Amygdala (tissue), 56 donors: ENCODE results near the gene GATAD2B.
"Not testable (repeated sequence)": the region's sequence is repeated elsewhere in the genome, so short reads cannot be mapped to it uniquely, and the experiment has no call there.

Experiments used
- DNase-seq, 56 donors: peaks; one replicate each; lab custom pipeline; 2025; lab: John Stamatoyannopoulos, UW

Gene GATAD2B

GRCh38 chr1:153932156-153933131 is 9.7 kb upstream of the GATAD2B start:
- DNase-seq: no peak

GRCh38 chr1:153929981-153930948 is 7.5 kb upstream of the GATAD2B start:
- DNase-seq: peak in 1 of 56 donors; percentile 30

GRCh38 chr1:153929426-153929825 is 6.7 kb upstream of the GATAD2B start:
- peak in 1 of 56 donors; percentile 30 for DNase-seq

GRCh38 chr1:153928791-153929341 is 6.1 kb upstream of the GATAD2B start:
- peak in 51 of 56 donors; percentile 14 to 87 (median 65) for DNase-seq

- DNase-seq: peak in 1 of 56 donors; percentile 23
Observed at GRCh38 chr1:153928245-153928644, 5.5 kb upstream of the GATAD2B start.

- DNase-seq: no peak
Observed at GRCh38 chr1:153926405-153926804, 3.6 kb upstream of the GATAD2B start.

- DNase-seq: peak in 18 of 56 donors; percentile 32 to 78 (median 55)
Observed at GRCh38 chr1:153922076-153922971, 448 bp downstream of the GATAD2B start.

GRCh38 chr1:153921803-153922075 is 1.0 kb downstream of the GATAD2B start:
- DNase-seq: no peak

- DNase-seq: no peak
Observed at GRCh38 chr1:153921080-153921802, 1.5 kb downstream of the GATAD2B start.

GRCh38 chr1:153919876-153920852 is 2.6 kb downstream of the GATAD2B start:
- DNase-seq: no peak

GRCh38 chr1:153916297-153916696 is 6.5 kb downstream of the GATAD2B start:
- no peak for DNase-seq

- DNase-seq: no peak
Observed at GRCh38 chr1:153912349-153912748, 10.4 kb downstream of the GATAD2B start.

- not testable (repeated sequence) for DNase-seq
Observed at GRCh38 chr1:153910560-153910959, 12.2 kb downstream of the GATAD2B start.

GRCh38 chr1:153908071-153908470 is 14.7 kb downstream of the GATAD2B start:
- no peak for DNase-seq

GRCh38 chr1:153907134-153907533 is 15.6 kb downstream of the GATAD2B start:
- DNase-seq: no peak

- DNase-seq: no peak
Observed at GRCh38 chr1:153906396-153906795, 16.4 kb downstream of the GATAD2B start.

- DNase-seq: not testable (repeated sequence)
Observed at GRCh38 chr1:153905908-153906307, 16.9 kb downstream of the GATAD2B start.
